GM19438 (cell line): ENCODE results near the gene RFX4.

Experiments used
- ATAC-seq: cut with Tn5 transposase; IDR thresholded peaks from one replicate; pipeline ENCODE4 v1.9.1; 2021; ENCODE audit warnings: low read depth; ENCODE audit not compliant: unreplicated experiment

RFX4 gene

DNA sequence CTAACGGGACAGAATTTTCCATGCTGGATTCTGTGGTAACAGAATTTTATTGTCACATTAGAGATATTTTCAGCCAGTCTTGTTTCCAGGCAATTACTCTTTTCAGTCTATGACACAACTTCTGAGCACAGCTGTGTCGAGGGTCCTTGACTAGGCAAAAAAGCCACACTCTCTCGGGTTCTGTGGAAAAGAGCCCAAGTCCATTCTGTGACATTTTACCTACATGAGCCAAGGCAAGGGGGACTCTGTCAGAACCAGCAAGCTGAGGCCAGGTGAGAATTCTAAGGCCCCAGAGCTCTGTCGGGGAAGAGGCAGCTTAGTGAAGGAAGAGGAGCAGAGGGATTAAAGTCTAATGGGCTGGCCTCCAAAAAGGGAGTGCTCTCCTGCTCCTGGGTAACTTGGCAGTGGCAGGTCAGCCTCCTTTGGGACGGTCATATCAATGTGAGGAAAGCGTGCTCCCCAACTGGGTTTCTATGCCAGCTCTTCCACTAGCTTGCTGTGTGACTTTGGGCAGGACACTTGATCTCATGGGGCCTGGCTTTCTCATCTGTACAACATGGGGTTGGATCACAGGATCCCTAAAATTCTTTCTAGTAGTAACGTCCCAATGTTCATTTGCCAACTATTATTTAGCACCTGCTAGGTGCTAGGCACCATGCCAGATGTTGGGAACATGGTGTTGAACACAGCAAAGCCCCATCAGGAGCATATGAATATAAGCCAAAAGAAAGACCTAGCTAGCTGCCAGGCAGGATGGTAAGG lies 175.7 kb downstream of the RFX4 start:
- ATAC-seq, result no peak

DNA sequence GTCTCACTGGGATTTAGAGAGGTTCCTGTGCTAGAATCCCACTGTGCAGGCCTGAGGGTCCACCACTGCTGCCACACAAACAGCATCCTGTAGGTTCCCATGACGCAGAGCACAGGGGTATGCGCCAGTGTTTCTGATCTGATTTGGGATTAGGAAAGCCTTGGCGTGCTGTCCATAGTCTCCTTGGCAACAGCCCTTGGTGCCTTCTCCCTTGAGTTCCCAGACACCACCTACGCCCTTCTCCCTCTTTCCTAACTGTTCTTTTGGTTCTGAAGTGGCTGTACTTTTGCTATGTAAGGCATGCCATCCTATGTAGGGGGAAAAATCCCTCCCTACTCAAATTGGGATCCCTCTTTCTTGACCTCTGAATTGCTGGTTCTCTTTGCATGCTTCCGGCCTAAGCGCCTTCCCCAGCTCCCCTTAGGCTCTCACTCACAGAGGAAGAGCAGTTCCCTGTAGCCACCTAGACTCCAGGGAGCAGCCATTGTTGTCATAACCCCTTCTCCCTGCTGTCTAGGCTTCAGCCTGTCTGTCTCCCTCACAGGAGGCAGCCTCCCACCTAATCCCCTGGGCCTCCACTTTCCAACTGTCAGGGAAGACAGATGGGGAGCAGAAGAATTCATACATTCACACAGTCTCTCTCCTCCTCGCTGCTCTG lies 176.9 kb downstream of the RFX4 start:
- ATAC-seq, result peak; percentile 35

- peak; percentile 99 for ATAC-seq
Observed at GRCh38 chr12:106760184-106760531, 177.4 kb downstream of the RFX4 start.

GRCh38 chr12:106764220-106764619 lies 181.4 kb downstream of the RFX4 start:
- no peak for ATAC-seq

DNA sequence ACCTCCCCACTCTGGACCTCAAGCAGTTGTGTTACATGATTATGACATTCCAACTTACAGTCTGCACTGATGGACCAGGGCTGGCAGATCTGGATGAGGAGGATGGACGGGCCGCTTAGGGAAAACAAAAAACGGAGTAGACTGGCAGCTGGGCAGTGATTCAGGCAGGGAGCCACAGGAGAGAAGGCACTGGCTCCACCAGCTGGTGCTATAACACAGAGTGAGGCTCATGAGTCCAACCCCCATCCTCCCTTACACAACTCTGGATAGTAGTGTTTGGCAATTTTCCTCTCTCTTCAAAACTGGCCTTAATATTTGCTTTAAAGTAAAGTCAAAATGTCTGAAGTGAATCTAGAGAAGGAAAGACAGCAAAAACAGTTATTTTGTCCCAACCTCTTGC lies 181.9 kb downstream of the RFX4 start:
- ATAC-seq, result no peak

DNA sequence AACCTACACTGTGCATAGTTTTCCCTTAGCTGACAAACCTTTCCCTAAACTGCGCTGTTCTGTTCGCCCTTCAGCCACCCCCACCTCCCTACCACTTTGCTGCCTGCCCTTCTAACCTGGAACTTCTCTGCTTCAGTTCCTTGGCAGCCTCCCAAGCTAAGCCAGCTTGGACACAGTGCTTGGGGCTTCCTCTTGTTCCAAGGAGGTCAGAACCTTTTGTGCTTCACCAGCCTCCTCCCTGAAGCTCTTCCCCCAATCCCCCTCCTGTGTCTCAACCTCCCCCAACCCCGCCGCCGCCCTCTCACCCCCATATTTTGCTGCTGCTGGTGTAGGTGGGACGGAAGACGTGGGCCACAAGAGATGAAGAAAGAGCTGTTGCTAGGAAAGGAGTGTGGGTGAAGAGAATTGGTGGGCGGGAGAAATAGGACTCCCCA lies 183.6 kb downstream of the RFX4 start:
- ATAC-seq, result no peak

GRCh38 chr12:106767206-106767605 lies 184.4 kb downstream of the RFX4 start:
- ATAC-seq, result no peak

DNA sequence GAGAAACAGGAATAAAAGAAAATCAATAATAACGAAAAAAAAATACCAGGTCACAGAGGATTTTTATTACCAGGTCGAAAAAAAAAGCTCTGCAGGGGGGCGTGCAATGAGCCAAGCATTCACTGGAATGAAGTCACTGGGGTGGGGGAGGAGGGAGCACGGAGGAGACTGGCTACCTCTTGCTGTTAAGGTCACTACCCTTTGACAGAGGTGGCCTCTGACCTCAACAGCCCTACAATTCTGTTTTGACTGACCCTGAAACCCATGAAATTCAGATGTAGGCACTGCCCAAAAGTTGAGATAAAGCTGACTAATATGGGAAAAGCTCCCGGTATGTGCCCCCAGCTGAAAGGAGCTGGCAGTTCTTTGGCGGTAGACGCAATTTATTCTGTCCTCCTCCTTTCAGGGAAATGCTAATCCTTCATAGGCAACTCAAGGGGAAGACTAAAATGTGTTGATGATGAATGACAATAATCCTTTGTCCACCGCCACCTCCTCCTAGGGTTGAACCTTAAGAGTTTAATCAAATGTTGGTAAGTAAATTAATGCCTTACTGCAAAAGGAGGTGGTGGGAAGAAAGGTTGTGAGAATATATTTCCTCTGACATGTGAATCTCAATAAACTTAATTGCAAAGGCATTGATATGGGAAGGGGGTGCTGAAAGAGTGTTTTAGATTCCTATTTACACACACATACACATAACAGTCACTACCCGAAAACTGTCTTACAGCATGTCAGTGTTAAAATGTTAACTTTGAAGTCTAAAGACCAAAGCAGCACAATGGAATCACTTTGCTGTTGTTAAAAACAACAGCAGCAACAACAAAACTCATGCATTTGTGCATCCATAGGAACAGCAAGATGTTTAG lies 185.4 kb downstream of the RFX4 start:
- ATAC-seq, result no peak

DNA sequence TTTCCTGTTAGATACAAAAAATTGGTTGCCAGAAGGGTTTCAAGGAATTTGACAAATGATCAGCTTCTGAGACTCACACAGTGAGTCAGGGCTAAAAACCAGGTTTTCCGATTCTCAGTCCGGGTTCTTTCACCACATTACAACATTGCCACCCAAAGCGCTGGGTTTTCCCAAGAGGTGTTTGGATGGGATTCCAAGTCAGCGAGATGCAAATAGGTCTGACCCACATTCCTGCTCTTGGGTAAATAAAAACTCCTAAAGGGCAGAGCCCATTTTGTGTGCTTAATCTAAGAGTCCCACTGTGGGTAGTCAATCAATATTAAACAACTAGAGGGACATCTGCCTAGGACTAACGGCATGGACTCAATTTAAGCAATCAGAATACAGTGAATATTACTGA lies 186.3 kb downstream of the RFX4 start:
- no peak for ATAC-seq

- ATAC-seq, result no peak
Observed at GRCh38 chr12:106769546-106769945, 186.7 kb downstream of the RFX4 start.

DNA sequence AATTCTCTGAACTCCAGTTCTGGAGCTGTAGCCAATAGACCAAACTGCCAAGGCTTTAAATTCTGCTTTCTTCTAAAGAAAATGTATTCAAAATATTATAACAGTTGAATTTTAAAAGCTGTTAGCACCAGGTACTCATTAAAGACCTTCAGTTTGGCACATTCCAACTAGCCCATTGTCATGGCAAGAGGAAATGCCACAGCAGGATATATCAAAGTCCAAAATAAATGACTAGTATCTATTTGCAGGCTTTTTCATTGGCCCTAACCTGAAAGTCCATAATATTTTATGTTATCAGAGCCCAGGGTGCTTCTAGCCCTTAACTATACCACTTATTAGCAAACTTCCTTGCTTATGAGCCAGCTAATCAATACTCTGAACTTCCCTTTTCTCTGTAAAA lies 188.6 kb downstream of the RFX4 start:
- no peak for ATAC-seq

GRCh38 chr12:106773286-106774004 lies 190.6 kb downstream of the RFX4 start:
- no peak for ATAC-seq

DNA sequence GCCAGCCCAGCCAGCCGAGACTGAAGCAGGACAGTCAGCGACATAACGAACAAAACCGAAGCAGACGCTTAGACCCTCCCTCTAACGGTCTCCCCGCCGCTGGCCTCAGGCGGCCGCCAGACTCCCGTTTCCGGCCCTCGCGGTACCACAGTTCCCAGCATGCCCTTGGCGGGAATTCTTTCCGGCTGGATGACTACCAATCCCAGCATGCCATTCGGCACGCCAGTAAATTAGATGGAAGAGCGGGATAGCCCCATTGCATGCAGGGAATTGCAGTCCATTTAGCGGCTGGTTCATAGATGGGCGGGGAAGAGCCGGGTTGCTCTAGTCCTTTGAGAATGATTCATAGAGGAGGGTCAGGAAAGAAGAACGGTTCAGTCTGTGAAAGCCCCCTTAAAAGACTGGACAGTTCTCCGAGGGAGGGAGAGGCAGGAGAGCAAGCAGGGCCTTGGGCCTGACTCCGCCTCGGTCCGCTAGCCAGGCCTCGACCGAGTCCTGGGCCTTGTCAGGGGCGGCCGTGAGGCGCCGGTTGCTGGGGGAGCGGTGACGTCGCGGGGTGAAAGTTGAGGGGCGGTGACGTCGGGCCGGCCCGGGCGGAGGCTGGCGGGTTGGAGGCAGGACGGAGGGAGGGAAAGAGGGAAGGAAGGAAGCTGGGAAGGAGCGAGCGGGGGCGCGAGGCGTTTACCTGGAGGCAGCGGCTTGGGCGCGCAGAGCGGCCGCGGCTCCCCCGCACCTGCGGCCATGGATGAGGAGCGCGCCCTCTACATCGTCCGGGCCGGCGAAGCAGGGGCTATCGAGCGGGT lies 191.4 kb downstream of the RFX4 start, which contains the start of gene RIC8B:
Gene RIC8B (plus strand): TSS at position 678 of the 803 bp plus-strand sequence. CDS start 64 bp downstream, at position 742.
- ATAC-seq, result peak; percentile 86

DNA sequence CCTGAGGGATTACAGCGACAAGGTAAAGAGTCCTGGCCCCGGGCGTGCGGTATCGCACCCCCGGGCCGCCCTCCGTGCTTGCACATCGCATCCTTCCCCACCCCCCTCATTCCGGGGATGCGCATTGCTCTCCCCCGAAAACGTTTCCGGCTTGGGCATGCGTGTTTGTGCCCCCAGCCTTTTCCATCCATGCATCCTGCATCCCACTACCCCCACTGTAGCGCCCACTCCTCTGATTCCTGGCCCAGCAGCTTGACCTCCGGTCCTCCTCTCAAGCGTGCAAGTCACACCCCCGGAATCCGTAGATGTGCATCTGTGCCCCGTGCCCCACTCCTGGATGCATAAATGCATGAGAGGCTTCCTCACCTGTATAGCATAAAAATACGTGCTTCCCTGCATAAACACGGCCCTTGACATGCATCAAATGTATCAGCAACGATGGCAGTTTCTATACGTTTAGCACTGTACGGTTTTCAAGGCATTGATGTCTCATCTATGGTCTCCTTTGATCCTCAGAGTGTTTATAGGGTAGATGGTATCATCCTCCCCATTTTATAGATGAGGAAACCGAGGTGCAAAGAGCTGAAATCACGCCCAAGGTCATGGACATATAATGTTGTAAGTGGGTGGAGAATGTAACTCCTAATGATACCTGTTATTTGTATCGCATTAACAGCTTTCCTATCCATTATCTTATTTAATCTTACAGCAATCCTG lies 192.2 kb downstream of the RFX4 start:
- no peak for ATAC-seq

- no peak for ATAC-seq
Observed at GRCh38 chr12:106776897-106777296, 194.1 kb downstream of the RFX4 start.

- ATAC-seq, result no peak
Observed at GRCh38 chr12:106780010-106780631, 197.3 kb downstream of the RFX4 start.

DNA sequence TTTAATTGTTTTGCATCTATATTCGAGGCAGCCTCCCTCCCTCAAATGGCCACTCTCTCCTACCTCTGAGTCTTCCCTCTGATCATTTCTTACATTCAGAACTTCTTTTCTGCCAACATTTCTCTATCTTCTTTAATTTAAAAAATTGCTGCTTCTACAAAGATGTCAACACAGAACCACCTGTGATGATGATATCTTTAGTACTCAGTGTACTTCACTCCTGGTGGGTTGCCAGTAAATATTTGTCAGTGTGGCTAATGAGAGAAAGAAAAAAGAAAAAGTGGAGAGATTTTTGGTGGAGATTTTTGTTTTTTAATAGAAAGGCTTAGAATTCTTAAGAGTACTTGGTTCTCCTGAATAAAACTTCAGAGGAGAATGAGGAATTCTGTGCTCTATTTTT lies 199.8 kb downstream of the RFX4 start:
- ATAC-seq, result no peak

DNA sequence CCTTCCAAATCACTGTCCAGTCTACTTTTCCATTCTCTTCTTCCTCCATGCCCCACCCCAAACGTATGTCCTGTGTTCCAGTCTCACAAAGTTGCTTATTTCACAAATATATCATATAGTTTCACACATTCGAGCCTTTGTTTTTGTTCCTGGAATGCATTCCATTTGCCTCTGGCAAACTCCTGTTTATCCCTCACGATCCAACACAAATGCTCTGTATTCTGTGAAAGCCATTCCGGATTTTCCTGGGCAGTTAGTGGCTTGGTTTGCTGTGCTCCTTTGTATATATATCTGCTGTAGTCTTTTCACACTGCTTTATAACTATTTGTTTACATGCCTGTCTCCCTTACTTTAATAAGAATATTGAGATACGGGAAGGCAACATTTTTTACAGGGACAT lies 200.7 kb downstream of the RFX4 start:
- no peak for ATAC-seq

DNA sequence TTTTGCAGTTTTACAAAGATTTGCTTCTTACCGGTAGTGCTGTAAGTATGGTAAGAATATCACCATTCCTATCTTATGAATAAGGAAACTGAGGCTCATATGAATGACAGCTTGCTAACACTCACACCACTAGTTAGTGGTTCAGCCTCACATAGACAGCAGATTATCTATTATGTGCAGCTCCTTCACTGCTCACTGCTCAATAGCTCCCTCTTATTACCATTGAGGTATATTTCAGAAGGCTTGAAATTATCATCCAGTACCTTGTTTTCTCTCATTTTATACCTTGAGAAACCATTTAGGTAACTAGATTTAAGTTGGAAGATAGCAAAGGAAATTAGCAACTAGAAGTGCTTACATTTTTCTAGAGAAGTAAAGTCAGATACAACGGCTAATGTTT lies 207.2 kb downstream of the RFX4 start:
- ATAC-seq, result no peak
